ENCODE measurements around the gene OGFOD3. TPM values are rescaled to one million over a fixed set of nuclear protein-coding genes. Genes with fewer than 3 reads are reported as not detected.

OGFOD3 gene
- total RNA-seq, 2 experiments from 2014 or later = 31.1 to 32.9 TPM

- no peaks in the 10 kb centered on the region for H3K9me3 Mint-ChIP-seq
Measured at GRCh38 chr17:82346342-82347300, 71.8 kb downstream of the OGFOD3 start.

GRCh38 chr17:82345151-82345976 lies 73.0 kb downstream of the OGFOD3 start:
- DNase-seq = no peak
- H3K27me3 Mint-ChIP-seq (ENCODE audit: low read depth) = no peaks in the 10 kb centered on the region
- H3K27ac Mint-ChIP-seq = no peak overlapping the region
- H3K9me3 Mint-ChIP-seq = peaks cover 6% of the 10 kb centered on the region
- no peak overlapping the region for H3K4me3 Mint-ChIP-seq
- intact Hi-C loops (cut with micrococcal nuclease) = no loop called here
- CTCF ChIA-PET = interaction anchor here (0.6 kb wide), 1 partner anchor 110 kb away, joined by 3 read pairs; no protein-coding TSS in a partner anchor
- H3K4me1 Mint-ChIP-seq (ENCODE audit: low read depth) = peaks cover 8% of the 10 kb centered on the region
- no peaks in the 10 kb centered on the region for H3K36me3 Mint-ChIP-seq (ENCODE audit: low read depth)

More at GRCh38 chr17:82346342-82347300, 71.8 kb downstream of the OGFOD3 start:
- H3K27ac Mint-ChIP-seq = no peak overlapping the region
- peaks cover 7% of the 10 kb centered on the region for H3K4me1 Mint-ChIP-seq (ENCODE audit: low read depth)
- no peaks in the 10 kb centered on the region for H3K36me3 Mint-ChIP-seq (ENCODE audit: low read depth)
- CTCF ChIA-PET = interaction anchor here (1.0 kb wide), 1 partner anchor 19 kb away, joined by 3 read pairs; no protein-coding TSS in a partner anchor
- no peak overlapping the region for H3K4me3 Mint-ChIP-seq
- H3K27me3 Mint-ChIP-seq (ENCODE audit: low read depth) = no peaks in the 10 kb centered on the region
- DNase-seq = no peak
- intact Hi-C loops (cut with micrococcal nuclease) = no loop called here

GRCh38 chr17:82344175-82344907 lies 74.0 kb downstream of the OGFOD3 start:
- H3K4me1 Mint-ChIP-seq (ENCODE audit: low read depth) = peaks cover 8% of the 10 kb centered on the region
- intact Hi-C loops (cut with micrococcal nuclease) = no loop called here
- no peak overlapping the region for H3K4me3 Mint-ChIP-seq
- H3K36me3 Mint-ChIP-seq (ENCODE audit: low read depth) = no peaks in the 10 kb centered on the region
- H3K9me3 Mint-ChIP-seq = peaks cover 6% of the 10 kb centered on the region
- H3K27me3 Mint-ChIP-seq (ENCODE audit: low read depth) = no peaks in the 10 kb centered on the region
- DNase-seq = no peak
- CTCF ChIA-PET = interaction anchor here (0.7 to 0.8 kb wide), 2 partner anchors 14 to 17 kb away, joined by 3 to 4 read pairs; no protein-coding TSS in a partner anchor
- H3K27ac Mint-ChIP-seq = no peak overlapping the region

GRCh38 chr17:82343560-82343959 lies 74.8 kb downstream of the OGFOD3 start:
- Mint-ChIP-seq H3K36me3 (ENCODE audit: low read depth) (no peaks in the 10 kb centered on the region), H3K9me3 (peaks cover 6% of the 10 kb centered on the region), H3K27me3 (ENCODE audit: low read depth) (no peaks in the 10 kb centered on the region), H3K4me3 (no peak overlapping the region), H3K27ac (no peak overlapping the region), H3K4me1 (ENCODE audit: low read depth) (peaks cover 8% of the 10 kb centered on the region)
- CTCF ChIA-PET = interaction anchor here (0.7 to 1.6 kb wide), 3 partner anchors 13 to 43 kb away, joined by 3 to 4 read pairs (median 3); no protein-coding TSS in a partner anchor
- intact Hi-C loops (cut with micrococcal nuclease) = no loop called here
- DNase-seq = no peak

GRCh38 chr17:82342361-82343079 lies 75.9 kb downstream of the OGFOD3 start:
- Mint-ChIP-seq H3K27ac (no peak overlapping the region), H3K36me3 (ENCODE audit: low read depth) (no peaks in the 10 kb centered on the region), H3K4me1 (ENCODE audit: low read depth) (peaks cover 8% of the 10 kb centered on the region), H3K9me3 (peaks cover 6% of the 10 kb centered on the region), H3K27me3 (ENCODE audit: low read depth) (no peaks in the 10 kb centered on the region), H3K4me3 (no peak overlapping the region)
- CTCF ChIA-PET = interaction anchor here (0.5 to 1.6 kb wide), 3 partner anchors 9 to 82 kb away, joined by 3 to 4 read pairs (median 3); no protein-coding TSS in a partner anchor
- intact Hi-C loops (cut with micrococcal nuclease) = no loop called here
- no peak for DNase-seq

GRCh38 chr17:82339634-82340580 lies 78.5 kb downstream of the OGFOD3 start:
- no peak overlapping the region for H3K27ac Mint-ChIP-seq

More at GRCh38 chr17:82339634-82340580, 78.5 kb downstream of the OGFOD3 start:
- no peak for DNase-seq
- Mint-ChIP-seq H3K4me3 (no peak overlapping the region), H3K4me1 (ENCODE audit: low read depth) (peaks cover 13% of the 10 kb centered on the region), H3K36me3 (ENCODE audit: low read depth) (no peaks in the 10 kb centered on the region), H3K9me3 (peaks cover 6% of the 10 kb centered on the region), H3K27me3 (ENCODE audit: low read depth) (no peaks in the 10 kb centered on the region)
- intact Hi-C loops (cut with micrococcal nuclease) = no loop called here
- CTCF ChIA-PET = interaction anchor here (0.7 kb wide), 1 partner anchor 13 kb away, joined by 3 read pairs; no protein-coding TSS in a partner anchor

Other genes starting within 250 kb of the OGFOD3 start
- gene CCDC57, start 205.7 kb downstream of the OGFOD3 start, total RNA-seq = 10 to 100 TPM; 40.7 to 43.9 TPM
- gene SLC16A3, start 189.5 kb downstream of the OGFOD3 start, total RNA-seq = 10 to 100 TPM; 15.2 to 18.3 TPM
- gene CSNK1D, start 144.9 kb downstream of the OGFOD3 start, total RNA-seq = 100 to 1,000 TPM in 1 of 2 experiments, 10 to 100 TPM in 1; 99.8 to 100 TPM
- gene CD7, start 101.0 kb downstream of the OGFOD3 start, total RNA-seq = 100 to 1,000 TPM; 635 to 646 TPM
- 1 to 10 TPM; 2.8 to 3.8 TPM for gene SECTM1, start 84.8 kb downstream of the OGFOD3 start, total RNA-seq
- gene TEX19, start 59.3 kb downstream of the OGFOD3 start, total RNA-seq = under 1 TPM in 1 of 2 experiments, not detected in 1; 0.21 TPM
- not detected for gene UTS2R, start 46.8 kb downstream of the OGFOD3 start, total RNA-seq
- gene HEXD, start 239 bp downstream of the OGFOD3 start, total RNA-seq = 10 to 100 TPM; 22.4 to 26.3 TPM
- 100 to 1,000 TPM; 292 to 294 TPM for gene CYBC1, start 32.2 kb upstream of the OGFOD3 start, total RNA-seq
- gene NARF, start 40.2 kb upstream of the OGFOD3 start, total RNA-seq = 10 to 100 TPM; 64.2 to 69.3 TPM
- gene FOXK2, start 101.1 kb upstream of the OGFOD3 start, total RNA-seq = 10 to 100 TPM; 48.8 to 51.4 TPM
- gene WDR45B, start 229.9 kb upstream of the OGFOD3 start, total RNA-seq = 10 to 100 TPM; 23.2 to 25.0 TPM

All from activated naive CD4-positive, alpha-beta T cell treated with anti-CD3 and anti-CD28 coated beads for 36 hours (primary cell).